Measurements from ENCODE around the gene NRN1L. TPM values are rescaled to one million over a fixed set of nuclear protein-coding genes. Genes with fewer than 3 reads are reported as not detected.
A peak's percentile ranks its signal among the peaks of the same experiment; 100 is the strongest.

The NRN1L gene
- total and polyA plus RNA-seq, 2 of the 4 experiments (the other 2 are of a cell fraction): 0.27 TPM; not detected in 1

DNA sequence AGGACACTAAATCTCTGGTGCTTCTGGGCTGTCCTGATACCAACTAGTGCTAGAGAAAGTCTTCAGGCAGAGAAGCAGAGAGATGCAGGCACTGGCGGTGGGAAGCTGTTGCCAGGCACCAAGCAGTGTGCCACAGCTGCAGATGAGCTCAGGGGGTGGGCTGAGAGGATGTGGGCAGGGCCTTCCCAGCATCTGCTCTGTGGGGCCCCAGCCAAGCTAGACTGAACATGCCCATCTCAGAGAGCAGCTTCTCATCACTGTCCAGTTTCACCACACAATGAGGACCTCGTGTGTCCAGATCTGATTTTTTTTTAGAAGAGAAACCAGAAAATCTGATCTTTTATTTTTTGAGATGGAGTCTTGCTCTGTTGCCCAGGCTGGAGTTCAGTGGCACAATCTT, 25.5 kb downstream of the NRN1L start:
- Histone ChIP-seq H3K4me3 (ENCODE audit: insufficient read depth, low read depth, low read length) (no peak overlapping the region), H3K14ac (replicated peaks; ENCODE audit: low read depth, low read length) (no peak overlapping the region), H3K56ac (ENCODE audit: extremely low read depth, insufficient read depth, low read length) (no peak overlapping the region), H2AK9ac (replicated peaks; ENCODE audit: low read depth, low read length, poor library complexity) (no peak overlapping the region), H3K9ac (ENCODE audit: low read depth, low read length) (no peak overlapping the region), H3K27me3 (ENCODE audit: control insufficient read depth, insufficient read depth, low read length) (no peaks in the 10 kb centered on the region), H3K23ac (ENCODE audit: low read depth, low read length) (no peak overlapping the region), H2AK5ac (ENCODE audit: low read depth, low read length) (no peak overlapping the region), H3K79me1 (ENCODE audit: low read depth in 1 of 2, low read length in 2 of 2) (peaks cover 7 to 49% of the 10 kb centered on the region in 2 experiments; a peak in 3 of 4 replicates), H4K8ac (ENCODE audit: low read depth in 2 of 2, low read length in 2 of 2) (no peak overlapping the region), H3K27ac (ENCODE audit: insufficient read depth, low read length) (no peak overlapping the region), H3K9me3 (ENCODE audit: control insufficient read depth, insufficient read depth, low read length) (no peaks in the 10 kb centered on the region), H3K4me2 (ENCODE audit: low read depth, low read length) (no peak overlapping the region), H3K4me1 (ENCODE audit: control insufficient read depth, insufficient read depth, low read length) (no peaks in the 10 kb centered on the region), H4K91ac (ENCODE audit: insufficient read depth, low read depth, low read length) (no peak overlapping the region), H2BK5ac (ENCODE audit: low read depth, low read length, poor library complexity, severe bottlenecking) (no peak overlapping the region), H4K5ac (ENCODE audit: low read depth, low read length) (no peak overlapping the region), H2BK20ac (ENCODE audit: low read depth, low read length) (no peak overlapping the region), H2AFZ (replicated peaks; ENCODE audit: low read length, poor library complexity) (no peak overlapping the region), H3K18ac (ENCODE audit: low read depth, low read length) (no peak overlapping the region), H2BK120ac (ENCODE audit: low read depth, low read length) (no peak overlapping the region), H4K20me1 (ENCODE audit: insufficient read depth, low read length) (peaks cover 14% of the 10 kb centered on the region; the same call in 1 of the 2 replicates), H3K4ac (ENCODE audit: low read depth, low read length) (no peak overlapping the region), H3K9me1 (ENCODE audit: insufficient read depth, low read length) (0 out of 2 replicates have a peak, but pooled peaks cover 4% of the 10 kb centered on the region), H2BK15ac (ENCODE audit: low read depth, low read length) (no peak overlapping the region), H3K36me3 (ENCODE audit: control insufficient read depth, insufficient read depth, low read length) (peaks cover 27% of the 10 kb centered on the region)
- TF ChIP-seq SMC3 (IDR thresholded peaks at IDR 0.05; ENCODE audit: low read depth, low read length): no peak
- TF ChIP-seq USF2 (IDR thresholded peaks at IDR 0.05; ENCODE audit: low read depth, low read length): no peak
- TF ChIP-seq MAZ (IDR thresholded peaks at IDR 0.05; ENCODE audit: borderline replicate concordance, low read depth, low read length): no peak; the same call in 1 of the 2 replicates
- TF ChIP-seq POLR2A (IDR thresholded peaks at IDR 0.05; ENCODE audit: low read depth, low read length): no peak
- no peak for TF ChIP-seq FOS (IDR thresholded peaks at IDR 0.05; ENCODE audit: low read depth, low read length)
- TF ChIP-seq, protein P1, sequence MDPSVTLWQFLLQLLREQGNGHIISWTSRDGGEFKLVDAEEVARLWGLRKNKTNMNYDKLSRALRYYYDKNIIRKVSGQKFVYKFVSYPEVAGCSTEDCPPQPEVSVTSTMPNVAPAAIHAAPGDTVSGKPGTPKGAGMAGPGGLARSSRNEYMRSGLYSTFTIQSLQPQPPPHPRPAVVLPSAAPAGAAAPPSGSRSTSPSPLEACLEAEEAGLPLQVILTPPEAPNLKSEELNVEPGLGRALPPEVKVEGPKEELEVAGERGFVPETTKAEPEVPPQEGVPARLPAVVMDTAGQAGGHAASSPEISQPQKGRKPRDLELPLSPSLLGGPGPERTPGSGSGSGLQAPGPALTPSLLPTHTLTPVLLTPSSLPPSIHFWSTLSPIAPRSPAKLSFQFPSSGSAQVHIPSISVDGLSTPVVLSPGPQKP (IDR thresholded peaks at IDR 0.05; ENCODE audit: borderline replicate concordance, low read depth, low read length): no peak
- TF ChIP-seq RFX5 (IDR thresholded peaks at IDR 0.05; ENCODE audit: low read depth, low read length): no peak
- no peak for TF ChIP-seq RAD21 (IDR thresholded peaks at IDR 0.05; ENCODE audit: low read length)
- dilution Hi-C loops (cut with HindIII; ENCODE audit: low sequenced_read_pairs, unreplicated experiment) (no loop called here), intact Hi-C loops (cut with micrococcal nuclease) (no loop called here), in situ Hi-C loops (cut with MboI; ENCODE audit: low sequenced_read_pairs) (no loop called here)
- WGBS, 2 experiments (ENCODE audit: extremely low coverage in 2 of 2, insufficient read length in 1 of 2): no CpG with 5 or more reads among the region's 2 CpGs
- peak; percentile 97 for ATAC-seq (ENCODE audit: low read depth)
- ChIA-PET CTCF (interaction anchor here (0.5 to 1.2 kb wide), 2 partner anchors 26 to 91 kb away, joined by 3 to 14 read pairs; partner anchors contain the start of gene NRN1L), POLR2A (ENCODE audit: unreplicated experiment) (no interaction called here)
- peak; percentile 69 for DNase-seq
- BruUV-seq (replicated peaks): no TSS peak
